Tibial nerve (tissue), 4 donors: ENCODE data around the gene TTC28. TPM values are rescaled to one million over a fixed set of nuclear protein-coding genes. Genes with fewer than 3 reads are reported as not detected.
"Not testable (repeated sequence)": the region's sequence is repeated elsewhere in the genome, so short reads cannot be mapped to it uniquely, and the experiment has no call there.

Experiments used
- DNase-seq, 2 donors: peaks; one replicate each; pipeline ENCODE4 v3.0.0-alpha.2; 2019; ENCODE audit warnings: low spot score in 2 of 2
- H3K27ac ChIP-seq, 4 donors: fragments of 200-600 bp; sonication (generic) in 3 of 4; one replicate each; pipeline ENCODE4 v1.5.1; 2017 to 2019; ENCODE audit warnings: mild to moderate bottlenecking in 1 of 4
- H3K27me3 ChIP-seq, 2 donors: fragments of 200-600 bp; sonication (generic) in 1 of 2; one replicate each; pipeline versions ENCODE4 v1.5.1 to v1.6.0; 2017 to 2019
- H3K36me3 ChIP-seq, 3 donors: fragments of 200-600 bp; sonication (generic); one replicate each; pipeline ENCODE4 v1.5.1; 2018 to 2019
- H3K4me1 ChIP-seq, 4 donors: fragments of 200-600 bp; sonication (generic) in 3 of 4; one replicate each; pipeline ENCODE4 v1.5.1; 2017 to 2019
- H3K4me3 ChIP-seq, 4 donors: fragments of 200-600 bp; sonication (generic) in 3 of 4; one replicate each; pipeline ENCODE4 v1.5.1; 2017 to 2019; ENCODE audit warnings: mild to moderate bottlenecking in 1 of 4, moderate library complexity in 1 of 4
- H3K9me3 ChIP-seq, 4 donors: fragments of 200-600 bp; sonication (generic) in 3 of 4; one replicate each; pipeline ENCODE4 v1.5.1; 2017 to 2019
- CTCF ChIP-seq, 5 experiments: fragments of 200-600 bp in 3 of 5; fragments of 450-650 bp in 2 of 5; sonication (generic) in 3 of 5; IDR thresholded peaks; one replicate each; pipeline ENCODE4 v1.5.1; 2016 to 2019; ENCODE audit warnings: antibody characterized with exemption in 5 of 5, mild to moderate bottlenecking in 3 of 5, moderate library complexity in 2 of 5
- EP300 ChIP-seq, 2 donors: sonication (generic); formaldehyde crosslinking; IDR thresholded peaks; one replicate each; pipeline ENCODE4 v1.6.1; 2017; ENCODE audit warnings: antibody characterized with exemption in 2 of 2, mild to moderate bottlenecking in 1 of 2
- POLR2A ChIP-seq, 2 donors: fragments of 450-650 bp; IDR thresholded peaks; one replicate each; pipeline ENCODE4 v1.6.1; 2017; ENCODE audit warnings: antibody characterized with exemption in 2 of 2, mild to moderate bottlenecking in 2 of 2, moderate library complexity in 2 of 2
- WGBS, 2 donors: methylation state at CpG; one replicate each; pipeline ENCODE4 v1.1.5; 2018; 5-methylcytosine and 5-hydroxymethylcytosine counted together
- total RNA-seq, 4 donors: library from RNA; depleted of rRNA; stranded (reverse); fragments of >200 nt; gene quantifications; one replicate each; pipeline ENCODE4 v1.1.0, GENCODE V29; 2016

Gene TTC28
- total RNA-seq, 4 donors from 2014 or later: 83.9 to 177 (median 128) TPM

- no peak for TF ChIP-seq CTCF (IDR thresholded peaks at IDR 0.05)
- no peak for TF ChIP-seq EP300 (IDR thresholded peaks at IDR 0.05)
- no peak for TF ChIP-seq POLR2A (IDR thresholded peaks at IDR 0.05)
- no peak overlapping the region for H3K27ac ChIP-seq
- H3K4me1 ChIP-seq: peaks cover 0 to 7% (median 0%) of the 10 kb centered on the region in 4 donors
- 66 to 75% methylated on average over 1 of the region's 1 CpG for WGBS, 2 donors
- no peaks in the 10 kb centered on the region for H3K27me3 ChIP-seq
- DNase-seq: no peak
- H3K9me3 ChIP-seq: peaks cover 0 to 12% (median 3%) of the 10 kb centered on the region in 4 donors
- no peak overlapping the region for H3K4me3 ChIP-seq
- no peaks in the 10 kb centered on the region for H3K36me3 ChIP-seq
Observed at GRCh38 chr22:28366856-28367255, 312.8 kb downstream of the TTC28 start.

GRCh38 chr22:28365371-28365770, 314.3 kb downstream of the TTC28 start:
- TF ChIP-seq POLR2A (IDR thresholded peaks at IDR 0.05) (no peak), CTCF (IDR thresholded peaks at IDR 0.05) (no peak), EP300 (IDR thresholded peaks at IDR 0.05) (no peak)
- peaks cover 0 to 4% (median 0%) of the 10 kb centered on the region in 4 donors for H3K4me1 ChIP-seq
- 62 to 65% methylated on average over 1 of the region's 1 CpG for WGBS, 2 donors
- peaks cover 0 to 12% (median 3%) of the 10 kb centered on the region in 4 donors for H3K9me3 ChIP-seq
- H3K36me3 ChIP-seq: no peaks in the 10 kb centered on the region
- no peak overlapping the region for H3K4me3 ChIP-seq
- no peak overlapping the region for H3K27ac ChIP-seq
- no peak for DNase-seq
- no peaks in the 10 kb centered on the region for H3K27me3 ChIP-seq

GRCh38 chr22:28364105-28364504, 315.5 kb downstream of the TTC28 start:
- H3K27me3 ChIP-seq, H3K36me3 ChIP-seq, H3K27ac ChIP-seq, H3K9me3 ChIP-seq, H3K4me3 ChIP-seq, H3K4me1 ChIP-seq, DNase-seq: not testable (repeated sequence)
- WGBS, 2 donors: 97 to 98% methylated on average over 3 of the region's 3 CpGs

GRCh38 chr22:28360939-28361338, 318.7 kb downstream of the TTC28 start:
- no peaks in the 10 kb centered on the region for H3K36me3 ChIP-seq
- peaks cover 0 to 4% (median 0%) of the 10 kb centered on the region in 4 donors for H3K9me3 ChIP-seq
- H3K4me1 ChIP-seq: no peaks in the 10 kb centered on the region
- no peak for DNase-seq
- no peaks in the 10 kb centered on the region for H3K27me3 ChIP-seq
- no peak overlapping the region for H3K4me3 ChIP-seq
- H3K27ac ChIP-seq: no peak overlapping the region
- no peak for TF ChIP-seq CTCF (IDR thresholded peaks at IDR 0.05)
- no peak for TF ChIP-seq POLR2A (IDR thresholded peaks at IDR 0.05)
- no peak for TF ChIP-seq EP300 (IDR thresholded peaks at IDR 0.05)

GRCh38 chr22:28358312-28358711, 321.3 kb downstream of the TTC28 start:
- Histone ChIP-seq H3K9me3 (peaks cover 0 to 4% (median 0%) of the 10 kb centered on the region in 4 donors), H3K4me3 (no peak overlapping the region), H3K36me3 (no peaks in the 10 kb centered on the region), H3K4me1 (no peaks in the 10 kb centered on the region), H3K27me3 (no peaks in the 10 kb centered on the region), H3K27ac (no peak overlapping the region)
- TF ChIP-seq CTCF (IDR thresholded peaks at IDR 0.05): no peak
- TF ChIP-seq EP300 (IDR thresholded peaks at IDR 0.05): no peak
- no peak for TF ChIP-seq POLR2A (IDR thresholded peaks at IDR 0.05)
- DNase-seq: no peak
- WGBS, 2 donors: 37 to 40% methylated on average over 2 of the region's 2 CpGs

- no peaks in the 10 kb centered on the region for H3K36me3 ChIP-seq
- no peak for TF ChIP-seq POLR2A (IDR thresholded peaks at IDR 0.05)
- TF ChIP-seq CTCF (IDR thresholded peaks at IDR 0.05): no peak
- no peak for TF ChIP-seq EP300 (IDR thresholded peaks at IDR 0.05)
- no peaks in the 10 kb centered on the region for H3K9me3 ChIP-seq
- WGBS, 2 donors: 94 to 100% methylated on average over 1 of the region's 1 CpG
- DNase-seq: no peak
- H3K27ac ChIP-seq: no peak overlapping the region
- no peak overlapping the region for H3K4me3 ChIP-seq
- H3K4me1 ChIP-seq: no peaks in the 10 kb centered on the region
- no peaks in the 10 kb centered on the region for H3K27me3 ChIP-seq
Observed at GRCh38 chr22:28357193-28357592, 322.4 kb downstream of the TTC28 start.
